HL-60 (cell line): ENCODE data around the gene LRMDA.

Experiments used
- DNase-seq, 2 experiments: peaks; one replicate each; pipeline ENCODE4 v3.0.0-alpha.2; 2010 to 2020; ENCODE audit warnings: low read depth in 1 of 2, low spot score in 1 of 2
- H3K27ac ChIP-seq: fragments of 250-450 bp; sonication (Bioruptor Pico); replicated peaks from 2 replicates; pipeline ENCODE4 v1.5.1; 2020; ENCODE audit warnings: mild to moderate bottlenecking, moderate library complexity
- H3K27me3 ChIP-seq: fragments of 250-450 bp; sonication (Bioruptor Pico); 2 replicates; pipeline ENCODE4 v1.5.1; 2021; ENCODE audit warnings: mild to moderate bottlenecking, moderate library complexity; ENCODE audit not compliant: insufficient read depth, poor library complexity, severe bottlenecking
- H3K4me3 ChIP-seq: replicated peaks from 2 replicates; pipeline ENCODE4 v1.5.1; 2011; ENCODE audit warnings: mild to moderate bottlenecking, control low read depth, low read length; ENCODE audit not compliant: insufficient read depth
- CTCF ChIP-seq: IDR thresholded peaks from one replicate; pipeline ENCODE4 v1.5.1; 2011; ENCODE audit warnings: low read length, control low read depth, inconsistent platforms; ENCODE audit not compliant: insufficient read depth
- GABPA ChIP-seq: IDR thresholded peaks from 2 replicates; pipeline ENCODE4 v1.6.1; 2012; ENCODE audit warnings: low read depth
- POLR2AphosphoS5 ChIP-seq: IDR thresholded peaks from 2 replicates; pipeline ENCODE4 v1.6.1; 2012; ENCODE audit warnings: low read depth
- REST ChIP-seq: IDR thresholded peaks from 2 replicates; pipeline ENCODE4 v1.6.1; 2012; ENCODE audit warnings: low read depth; ENCODE audit not compliant: insufficient replicate concordance
- SPI1 ChIP-seq: IDR thresholded peaks from 2 replicates; pipeline ENCODE4 v1.6.1; 2012; ENCODE audit warnings: low read depth, mild to moderate bottlenecking, borderline replicate concordance

LRMDA gene

GRCh38 chr10:75450644-75451640 is 19.5 kb downstream of the LRMDA start:
- DNase-seq: no peak
- no peaks in the 10 kb centered on the region for H3K27me3 ChIP-seq
- H3K4me3 ChIP-seq: no peak overlapping the region
- TF ChIP-seq GABPA: no peak
- TF ChIP-seq POLR2AphosphoS5: no peak
- TF ChIP-seq CTCF: no peak
- TF ChIP-seq REST: no peak
- no peak for TF ChIP-seq SPI1
- no peak overlapping the region for H3K27ac ChIP-seq

GRCh38 chr10:75451831-75452230 is 20.4 kb downstream of the LRMDA start:
- Histone ChIP-seq H3K27me3 (no peaks in the 10 kb centered on the region), H3K27ac (no peak overlapping the region), H3K4me3 (no peak overlapping the region)
- no peak for TF ChIP-seq CTCF
- TF ChIP-seq SPI1: no peak
- no peak for TF ChIP-seq GABPA
- no peak for TF ChIP-seq REST
- TF ChIP-seq POLR2AphosphoS5: no peak
- no peak for DNase-seq

GRCh38 chr10:75452997-75453396 is 21.6 kb downstream of the LRMDA start:
- TF ChIP-seq POLR2AphosphoS5: no peak
- TF ChIP-seq CTCF: no peak
- no peak for TF ChIP-seq REST
- no peak for TF ChIP-seq SPI1
- no peak for TF ChIP-seq GABPA
- Histone ChIP-seq H3K4me3 (no peak overlapping the region), H3K27ac (no peak overlapping the region), H3K27me3 (no peaks in the 10 kb centered on the region)
- no peak for DNase-seq
